H9 (cell line): ENCODE measurements around the gene TBP. TPM values are rescaled to one million over a fixed set of nuclear protein-coding genes. Genes with fewer than 3 reads are reported as not detected.

Experiments used
- DNase-seq: peaks from one replicate; pipeline ENCODE4 v3.0.0-alpha.2; 2017
- H2AFZ ChIP-seq: one replicate; pipeline ENCODE4 v1.6.1; 2013; ENCODE audit warnings: mild to moderate bottlenecking, low read length, control low read depth, moderate library complexity
- H2AK5ac ChIP-seq: 2 replicates; pipeline ENCODE4 v1.6.1; 2013; ENCODE audit warnings: low read length, control low read depth, mixed read lengths; ENCODE audit not compliant: insufficient read length
- H2BK120ac ChIP-seq: one replicate; pipeline ENCODE4 v1.6.1; 2013; ENCODE audit warnings: low read depth, mild to moderate bottlenecking, low read length, control low read depth, inconsistent platforms; ENCODE audit not compliant: poor library complexity, severe bottlenecking
- H2BK12ac ChIP-seq: 2 replicates; pipeline ENCODE4 v1.6.1; 2013; ENCODE audit warnings: low read length, control low read depth, mixed read lengths, low read depth; ENCODE audit not compliant: insufficient read length
- H2BK15ac ChIP-seq: 2 replicates; pipeline ENCODE4 v1.6.1; 2013; ENCODE audit warnings: low read depth, low read length, control low read depth
- H2BK20ac ChIP-seq: one replicate; pipeline ENCODE4 v1.6.1; 2013; ENCODE audit warnings: low read depth, mild to moderate bottlenecking, low read length, control low read depth, inconsistent platforms; ENCODE audit not compliant: poor library complexity, severe bottlenecking
- H2BK5ac ChIP-seq: 2 replicates; pipeline ENCODE4 v1.6.1; 2013; ENCODE audit warnings: low read length, control low read depth, mixed read lengths; ENCODE audit not compliant: insufficient read length
- H3K14ac ChIP-seq: 2 replicates; pipeline ENCODE4 v1.6.1; 2013; ENCODE audit warnings: low read length, control low read depth; ENCODE audit not compliant: insufficient read depth
- H3K18ac ChIP-seq: 2 replicates; pipeline ENCODE4 v1.6.1; 2013; ENCODE audit warnings: low read depth, mild to moderate bottlenecking, mixed read lengths, low read length, control low read depth; ENCODE audit not compliant: insufficient read length
- H3K23ac ChIP-seq: 2 replicates; pipeline ENCODE4 v1.6.1; 2013; ENCODE audit warnings: low read length, control low read depth, mixed read lengths, low read depth; ENCODE audit not compliant: insufficient read length
- H3K23me2 ChIP-seq: 2 replicates; pipeline ENCODE4 v1.6.1; 2013; ENCODE audit warnings: low read depth, mild to moderate bottlenecking, mixed read lengths, low read length, control low read depth; ENCODE audit not compliant: insufficient read length, poor library complexity, severe bottlenecking
- H3K27ac ChIP-seq: 2 replicates; pipeline ENCODE4 v1.5.1; 2013; ENCODE audit warnings: low read length, control low read depth, mixed read lengths, low read depth; ENCODE audit not compliant: insufficient read length
- H3K27me3 ChIP-seq: 2 replicates; pipeline ENCODE4 v1.6.1; 2013; ENCODE audit warnings: low read length, control low read depth, inconsistent platforms; ENCODE audit not compliant: insufficient read depth
- H3K4ac ChIP-seq: 2 replicates; pipeline ENCODE4 v1.6.1; 2013; ENCODE audit warnings: low read depth, mild to moderate bottlenecking, control low read depth, inconsistent platforms, low read length, moderate library complexity
- H3K4me1 ChIP-seq: 2 replicates; pipeline ENCODE4 v1.6.1; 2013; ENCODE audit warnings: low read length, control low read depth, inconsistent platforms; ENCODE audit not compliant: insufficient read depth
- H3K4me2 ChIP-seq: 2 replicates; pipeline ENCODE4 v1.6.1; 2013; ENCODE audit warnings: low read length, control low read depth, mixed read lengths; ENCODE audit not compliant: insufficient read length, insufficient read depth
- H3K56ac ChIP-seq: 2 replicates; pipeline ENCODE4 v1.6.1; 2013; ENCODE audit warnings: low read depth, mild to moderate bottlenecking, mixed read lengths, low read length, control low read depth; ENCODE audit not compliant: insufficient read length
- H3K79me1 ChIP-seq: 2 replicates; pipeline ENCODE4 v1.6.1; 2013; ENCODE audit warnings: low read depth, mild to moderate bottlenecking, moderate library complexity, low read length, control low read depth, inconsistent platforms; ENCODE audit not compliant: insufficient read depth, poor library complexity, severe bottlenecking
- H3K79me2 ChIP-seq: 2 replicates; pipeline ENCODE4 v1.6.1; 2013; ENCODE audit warnings: low read length, control low read depth, inconsistent platforms; ENCODE audit not compliant: insufficient read depth
- H3K9ac ChIP-seq: 2 replicates; pipeline ENCODE4 v1.6.1; 2013; ENCODE audit warnings: low read length, control low read depth, mixed read lengths; ENCODE audit not compliant: insufficient read length; ENCODE audit errors: extremely low read depth
- H3K9me3 ChIP-seq: one replicate; pipeline ENCODE4 v1.6.1; 2013; ENCODE audit warnings: low read depth, low read length, inconsistent platforms; ENCODE audit not compliant: control insufficient read depth
- H3T11ph ChIP-seq: one replicate; pipeline ENCODE4 v1.6.1; 2013; ENCODE audit warnings: mild to moderate bottlenecking, low read length, control low read depth, inconsistent platforms
- H4K20me1 ChIP-seq: one replicate; pipeline ENCODE4 v1.6.1; 2013; ENCODE audit not compliant: control insufficient read depth, insufficient read length, insufficient read depth
- H4K5ac ChIP-seq: 2 replicates; pipeline ENCODE4 v1.6.1; 2013; ENCODE audit warnings: low read depth, mild to moderate bottlenecking, mixed read lengths, low read length, control low read depth; ENCODE audit not compliant: insufficient read length
- H4K8ac ChIP-seq: replicated peaks from 2 replicates; pipeline ENCODE4 v1.6.1; 2013; ENCODE audit warnings: low read length, control low read depth, mixed read lengths, low read depth; ENCODE audit not compliant: insufficient read length
- H4K91ac ChIP-seq: 2 replicates; pipeline ENCODE4 v1.6.1; 2013; ENCODE audit warnings: low read depth, mild to moderate bottlenecking, moderate library complexity, mixed read lengths, low read length, control low read depth; ENCODE audit not compliant: insufficient read length
- H3K27ac Mint-ChIP-seq, 3 experiments: 2 replicates in 2 of 3; 3 replicates in 1 of 3; pipeline ENCODE4 v1.8.0; 2020 to 2021; ENCODE audit warnings: mixed read lengths in 3 of 3, mild to moderate bottlenecking in 1 of 3, moderate library complexity in 1 of 3
- H3K27me3 Mint-ChIP-seq: 2 replicates; pipeline ENCODE4 v1.8.0; 2021; ENCODE audit warnings: low read depth, mild to moderate bottlenecking, moderate library complexity, mixed read lengths
- H3K36me3 Mint-ChIP-seq, 3 experiments: 2 replicates in 2 of 3; 3 replicates in 1 of 3; pipeline ENCODE4 v1.8.0; 2020 to 2021; ENCODE audit warnings: low read depth in 3 of 3, mixed read lengths in 3 of 3; ENCODE audit not compliant: insufficient read depth in 1 of 3
- H3K4me1 Mint-ChIP-seq, 2 experiments: 2 replicates each; pipeline ENCODE4 v1.8.0; 2020; ENCODE audit warnings: mixed read lengths in 2 of 2
- H3K4me3 Mint-ChIP-seq, 2 experiments: 2 replicates in 1 of 2; 3 replicates in 1 of 2; pipeline ENCODE4 v1.8.0; 2020 to 2021; ENCODE audit warnings: mild to moderate bottlenecking in 2 of 2, mixed read lengths in 2 of 2, moderate library complexity in 1 of 2
- H3K9me3 Mint-ChIP-seq, 2 experiments: 2 replicates in 1 of 2; 3 replicates in 1 of 2; pipeline ENCODE4 v1.8.0; 2020; ENCODE audit warnings: mild to moderate bottlenecking in 2 of 2, mixed read lengths in 2 of 2, moderate library complexity in 1 of 2
- WGBS: extraction: QIAGEN DNeasy Blood & Tissue Kit; methylation state at CpG from one replicate; pipeline ENCODE4 v1.1.7; 2013; ENCODE audit warnings: missing lambda C conversion rate, low lambda C conversion rate, mixed read lengths; ENCODE audit not compliant: insufficient read length; ENCODE audit errors: extremely low coverage; 5-methylcytosine and 5-hydroxymethylcytosine counted together
- total RNA-seq: library from RNA; stranded (reverse); gene quantifications from 2 replicates; pipeline ENCODE4 v1.2.1, GENCODE V29; 2021
- TF ChIP-seq, protein P1 (sequence below): fragments of 200-600 bp; sonication (generic); conservative IDR thresholded peaks from 3 replicates; pipeline ENCODE4 v1.8.0; 2021; ENCODE audit warnings: antibody characterized with exemption, mild to moderate bottlenecking

Gene TBP
- total RNA-seq, 1 experiment from 2014 or later = 22.6 TPM

DNA sequence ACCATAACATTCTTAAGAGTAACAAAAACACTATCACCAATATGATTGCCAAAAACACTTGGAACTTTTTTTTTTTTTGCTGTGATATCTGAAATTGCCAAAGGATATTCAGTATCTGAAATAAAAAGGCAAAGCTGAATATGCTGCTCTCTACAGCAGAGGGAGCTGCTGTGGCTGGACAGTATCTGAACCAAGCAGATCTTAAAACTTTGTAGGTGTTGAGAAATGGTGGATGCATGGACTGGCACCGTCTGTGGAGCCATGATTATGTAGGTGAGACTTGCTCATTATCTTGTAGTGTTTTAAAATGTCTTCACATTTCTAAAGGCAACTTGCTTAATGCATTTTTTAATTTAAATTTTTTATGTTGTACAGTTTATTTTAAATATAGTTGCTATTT, 21.1 kb downstream of the TBP start:
- no peaks in the 10 kb centered on the region for H3K9me3 Mint-ChIP-seq
- Histone ChIP-seq H3K79me1 (no peaks in the 10 kb centered on the region), H4K8ac (no peak overlapping the region), H2BK120ac (no peak overlapping the region), H3K27ac (no peak overlapping the region), H2AFZ (no peak overlapping the region), H3K14ac (no peak overlapping the region), H3K9ac (no peak overlapping the region), H3K4ac (no peak overlapping the region), H2AK5ac (no peak overlapping the region), H4K91ac (no peak overlapping the region), H3K56ac (no peak overlapping the region), H3K79me2 (no peaks in the 10 kb centered on the region), H2BK15ac (no peak overlapping the region), H2BK20ac (no peak overlapping the region), H3K23ac (no peak overlapping the region), H2BK12ac (no peak overlapping the region), H3K4me2 (no peak overlapping the region), H3K23me2 (no peaks in the 10 kb centered on the region), H4K5ac (no peak overlapping the region), H2BK5ac (no peak overlapping the region), H4K20me1 (no peaks in the 10 kb centered on the region), H3K9me3 (no peaks in the 10 kb centered on the region), H3K4me1 (no peaks in the 10 kb centered on the region), H3K18ac (no peak overlapping the region), H3K27me3 (no peaks in the 10 kb centered on the region), H3T11ph (no peak overlapping the region)
- TF ChIP-seq, protein P1, sequence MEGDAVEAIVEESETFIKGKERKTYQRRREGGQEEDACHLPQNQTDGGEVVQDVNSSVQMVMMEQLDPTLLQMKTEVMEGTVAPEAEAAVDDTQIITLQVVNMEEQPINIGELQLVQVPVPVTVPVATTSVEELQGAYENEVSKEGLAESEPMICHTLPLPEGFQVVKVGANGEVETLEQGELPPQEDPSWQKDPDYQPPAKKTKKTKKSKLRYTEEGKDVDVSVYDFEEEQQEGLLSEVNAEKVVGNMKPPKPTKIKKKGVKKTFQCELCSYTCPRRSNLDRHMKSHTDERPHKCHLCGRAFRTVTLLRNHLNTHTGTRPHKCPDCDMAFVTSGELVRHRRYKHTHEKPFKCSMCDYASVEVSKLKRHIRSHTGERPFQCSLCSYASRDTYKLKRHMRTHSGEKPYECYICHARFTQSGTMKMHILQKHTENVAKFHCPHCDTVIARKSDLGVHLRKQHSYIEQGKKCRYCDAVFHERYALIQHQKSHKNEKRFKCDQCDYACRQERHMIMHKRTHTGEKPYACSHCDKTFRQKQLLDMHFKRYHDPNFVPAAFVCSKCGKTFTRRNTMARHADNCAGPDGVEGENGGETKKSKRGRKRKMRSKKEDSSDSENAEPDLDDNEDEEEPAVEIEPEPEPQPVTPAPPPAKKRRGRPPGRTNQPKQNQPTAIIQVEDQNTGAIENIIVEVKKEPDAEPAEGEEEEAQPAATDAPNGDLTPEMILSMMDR = peak; percentile 56
- no peak overlapping the region for H3K4me3 Mint-ChIP-seq
- H3K27ac Mint-ChIP-seq = no peak overlapping the region
- no CpG with 5 or more reads among the region's 1 CpG for WGBS
- DNase-seq = no peak
- H3K36me3 Mint-ChIP-seq = peaks cover 3 to 56% (median 9%) of the 10 kb centered on the region in 3 experiments
- H3K27me3 Mint-ChIP-seq = no peaks in the 10 kb centered on the region
- H3K4me1 Mint-ChIP-seq = no peaks in the 10 kb centered on the region
